Keratinocyte (primary cell): ENCODE results near the gene SMARCD3. TPM values are rescaled to one million over a fixed set of nuclear protein-coding genes. Genes with fewer than 3 reads are reported as not detected.

Source experiments
- DNase-seq: peaks from one replicate; pipeline ENCODE4 v3.0.0-alpha.2; 2011; ENCODE audit warnings: low read depth, missing footprints, low spot score
- FAIRE-seq: peaks from 2 replicates; lab custom pipeline; 2011; peaks lifted over from hg19 to GRCh38; lab: Jason Lieb, UNC
- H2AFZ ChIP-seq: 2 replicates; pipeline ENCODE4 v1.6.0; 2012; ENCODE audit warnings: low read length, control low read depth, inconsistent platforms; ENCODE audit not compliant: control insufficient read depth
- H3K27ac ChIP-seq: 2 replicates; pipeline ENCODE4 v1.5.1; 2011; ENCODE audit warnings: low read length; ENCODE audit not compliant: control insufficient read depth, insufficient read depth
- H3K27me3 ChIP-seq: 3 replicates; pipeline ENCODE4 v1.6.0; 2011; ENCODE audit warnings: low read length; ENCODE audit not compliant: control insufficient read depth, insufficient read depth; ENCODE audit errors: extremely low read depth
- H3K36me3 ChIP-seq, 2 experiments: 2 replicates in 1 of 2; 3 replicates in 1 of 2; pipeline ENCODE4 v1.5.1; 2011; ENCODE audit warnings: low read length in 2 of 2, mild to moderate bottlenecking in 1 of 2; ENCODE audit not compliant: control insufficient read depth in 2 of 2, insufficient read depth in 2 of 2; ENCODE audit errors: extremely low read depth in 1 of 2
- H3K4me1 ChIP-seq: 3 replicates; pipeline ENCODE4 v1.5.1; 2011; ENCODE audit warnings: low read length; ENCODE audit not compliant: control insufficient read depth, insufficient read depth; ENCODE audit errors: extremely low read depth
- H3K4me2 ChIP-seq: 3 replicates; pipeline ENCODE4 v1.6.0; 2011; ENCODE audit warnings: low read depth, low read length; ENCODE audit not compliant: control insufficient read depth, insufficient read depth; ENCODE audit errors: extremely low read depth
- H3K4me3 ChIP-seq, 3 experiments: fragments of 200-600 bp in 1 of 3; sonication (generic) in 1 of 3; 2 replicates in 2 of 3; 3 replicates in 1 of 3; pipeline ENCODE4 v1.5.1; 2011 to 2016; ENCODE audit warnings: low read length in 3 of 3, mild to moderate bottlenecking in 3 of 3, control low read depth in 2 of 3, inconsistent platforms in 1 of 3, low read depth in 1 of 3, mixed read lengths in 1 of 3, mixed run types in 1 of 3, moderate library complexity in 1 of 3; ENCODE audit not compliant: control insufficient read depth in 2 of 3, insufficient read depth in 2 of 3; ENCODE audit errors: extremely low read depth in 1 of 3
- H3K79me2 ChIP-seq: 2 replicates; pipeline ENCODE4 v1.6.0; 2012; ENCODE audit warnings: low read length; ENCODE audit not compliant: control insufficient read depth, insufficient read depth
- H3K9ac ChIP-seq: 3 replicates; pipeline ENCODE4 v1.6.0; 2011; ENCODE audit warnings: low read length; ENCODE audit not compliant: control insufficient read depth, insufficient read depth; ENCODE audit errors: extremely low read depth
- H3K9me1 ChIP-seq: 3 replicates; pipeline ENCODE4 v1.6.0; 2011; ENCODE audit warnings: low read length; ENCODE audit not compliant: control insufficient read depth, insufficient read depth; ENCODE audit errors: extremely low read depth
- H3K9me3 ChIP-seq: 2 replicates; pipeline ENCODE4 v1.5.1; 2012; ENCODE audit warnings: low read depth, low read length; ENCODE audit not compliant: control insufficient read depth
- H4K20me1 ChIP-seq: 3 replicates; pipeline ENCODE4 v1.6.0; 2011; ENCODE audit warnings: low read length; ENCODE audit not compliant: control insufficient read depth, insufficient read depth; ENCODE audit errors: extremely low read depth
- EZH2 ChIP-seq: IDR thresholded peaks from one replicate; pipeline ENCODE4 v1.6.1; 2012; ENCODE audit warnings: inconsistent platforms, mild to moderate bottlenecking, low read length, moderate library complexity
- dilution Hi-C: fragments of 300-500 bp; cut with MboI; formaldehyde crosslinking; loops from one replicate; pipeline ENCODE4 v1.7.0; 2020; ENCODE audit warnings: low sequenced_read_pairs; ENCODE audit not compliant: extremely low pct_ligation_motif_present
- polyA plus RNA-seq, 5 experiments: library from polyadenylated mRNA; depleted of rRNA in 3 of 5; stranded (reverse) in 3 of 5; stranded (forward) in 1 of 5; unstranded in 1 of 5; fragments of >200 nt; gene quantifications; 1 replicate in 1 of 5; 2 replicates in 3 of 5; 3 replicates in 1 of 5; pipeline versions ENCODE4 v1.2.1 to v1.2.3, GENCODE V29; 2011 to 2012; ENCODE audit warnings: missing spikeins in 2 of 5, low read depth in 1 of 5, low replicate concordance in 1 of 5
- TF ChIP-seq, protein P1 (sequence below), 3 experiments: IDR thresholded peaks in 1 of 3; conservative IDR thresholded peaks in 1 of 3; optimal IDR thresholded peaks in 1 of 3; 2 replicates in 2 of 3; 3 replicates in 1 of 3; pipeline versions ENCODE3 to v1.5.1; 2011; ENCODE audit warnings: low read length in 3 of 3, mild to moderate bottlenecking in 3 of 3, moderate library complexity in 2 of 3, control low read depth in 1 of 3, inconsistent platforms in 1 of 3; ENCODE audit not compliant: insufficient read depth in 2 of 3; ENCODE audit errors: extremely low read depth in 1 of 3

Gene SMARCD3
- polyA plus RNA-seq, 1 donor (not counting 4 experiments of a cell fraction or from before 2014, with no cell fraction given) = 3.0 TPM

DNA sequence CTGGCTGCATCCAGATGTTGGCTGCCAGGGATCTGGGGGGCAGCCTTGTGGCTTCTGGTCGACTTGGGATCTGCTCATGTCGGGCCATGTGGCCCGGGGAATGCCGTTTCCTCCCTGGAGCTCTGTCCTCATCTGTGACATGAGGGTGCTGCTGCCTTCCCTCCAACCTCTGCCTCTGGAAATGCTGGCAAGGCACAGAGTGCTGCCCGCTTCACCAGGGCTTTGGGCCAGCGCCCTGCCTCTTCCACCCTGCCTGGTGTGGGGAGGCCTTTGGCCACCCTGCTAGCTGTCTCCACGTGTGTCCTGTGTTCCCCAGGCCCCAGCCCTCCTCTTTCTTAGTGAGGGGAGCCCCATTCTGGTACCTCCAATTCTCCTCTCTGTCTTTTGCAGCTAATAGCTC, 5.8 kb upstream of the SMARCD3 start:
- Histone ChIP-seq H3K36me3 (no peaks in the 10 kb centered on the region), H3K79me2 (no peaks in the 10 kb centered on the region), H3K27me3 (peaks cover 37% of the 10 kb centered on the region), H3K9me1 (no peaks in the 10 kb centered on the region), H3K4me1 (peaks cover 7% of the 10 kb centered on the region), H3K9me3 (no peaks in the 10 kb centered on the region), H3K4me3 (no peak overlapping the region), H3K4me2 (no peak overlapping the region), H4K20me1 (no peaks in the 10 kb centered on the region), H3K27ac (no peak overlapping the region), H3K9ac (no peak overlapping the region), H2AFZ (no peak overlapping the region)
- TF ChIP-seq EZH2 = no peak
- TF ChIP-seq, protein P1, sequence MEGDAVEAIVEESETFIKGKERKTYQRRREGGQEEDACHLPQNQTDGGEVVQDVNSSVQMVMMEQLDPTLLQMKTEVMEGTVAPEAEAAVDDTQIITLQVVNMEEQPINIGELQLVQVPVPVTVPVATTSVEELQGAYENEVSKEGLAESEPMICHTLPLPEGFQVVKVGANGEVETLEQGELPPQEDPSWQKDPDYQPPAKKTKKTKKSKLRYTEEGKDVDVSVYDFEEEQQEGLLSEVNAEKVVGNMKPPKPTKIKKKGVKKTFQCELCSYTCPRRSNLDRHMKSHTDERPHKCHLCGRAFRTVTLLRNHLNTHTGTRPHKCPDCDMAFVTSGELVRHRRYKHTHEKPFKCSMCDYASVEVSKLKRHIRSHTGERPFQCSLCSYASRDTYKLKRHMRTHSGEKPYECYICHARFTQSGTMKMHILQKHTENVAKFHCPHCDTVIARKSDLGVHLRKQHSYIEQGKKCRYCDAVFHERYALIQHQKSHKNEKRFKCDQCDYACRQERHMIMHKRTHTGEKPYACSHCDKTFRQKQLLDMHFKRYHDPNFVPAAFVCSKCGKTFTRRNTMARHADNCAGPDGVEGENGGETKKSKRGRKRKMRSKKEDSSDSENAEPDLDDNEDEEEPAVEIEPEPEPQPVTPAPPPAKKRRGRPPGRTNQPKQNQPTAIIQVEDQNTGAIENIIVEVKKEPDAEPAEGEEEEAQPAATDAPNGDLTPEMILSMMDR (optimal IDR thresholded peaks at IDR 0.05 in 1 of 3, IDR thresholded peaks at IDR 0.05 in 1 of 3, conservative IDR thresholded peaks at IDR 0.05 in 1 of 3; ENCODE audit: extremely low read depth in 1 of 3, insufficient read depth in 2 of 3, low read length in 3 of 3) = no peak
- no peak for DNase-seq
- no peak for FAIRE-seq
- dilution Hi-C loops = no loop called here

DNA sequence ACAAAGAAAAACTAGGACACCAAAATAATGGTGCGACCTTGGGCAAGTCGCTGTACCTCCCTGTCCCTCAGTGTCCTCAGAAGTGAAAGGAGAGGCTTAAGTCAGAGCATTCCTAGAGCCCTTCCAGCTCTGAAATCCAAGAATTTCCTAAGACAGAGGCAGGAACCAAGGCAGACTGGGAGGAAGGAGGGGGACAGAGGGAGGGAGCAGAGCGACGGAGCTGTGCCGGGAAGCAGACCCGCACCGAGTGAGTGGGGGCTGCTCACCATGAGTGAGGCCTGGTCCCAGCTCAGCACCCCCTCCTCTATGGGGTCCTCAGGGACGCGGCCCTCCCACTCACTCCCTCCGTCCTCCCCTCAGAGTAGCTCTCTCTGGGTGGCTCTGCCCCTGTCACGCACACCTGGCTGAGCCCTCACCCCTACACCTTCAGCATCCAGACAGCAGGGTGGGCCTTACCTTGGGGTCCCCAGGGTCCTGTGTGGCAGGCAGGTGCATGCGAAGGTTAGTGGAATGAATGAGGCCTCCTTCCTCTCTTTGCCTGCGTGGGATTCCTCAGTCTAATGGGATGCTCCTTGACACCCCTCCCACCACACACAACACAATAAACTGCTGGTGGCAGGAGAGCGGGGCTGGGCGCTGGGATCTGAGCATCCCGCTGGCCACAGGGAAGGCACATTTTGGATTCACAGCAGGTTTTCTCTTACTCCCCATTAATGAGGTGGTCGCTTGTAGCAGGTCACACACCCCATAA, 4.6 kb upstream of the SMARCD3 start:
- Histone ChIP-seq H3K9ac (no peak overlapping the region), H3K4me2 (no peak overlapping the region), H3K9me3 (no peaks in the 10 kb centered on the region), H3K4me3 (no peak overlapping the region), H3K36me3 (no peaks in the 10 kb centered on the region), H3K27me3 (peaks cover 36% of the 10 kb centered on the region), H2AFZ (no peak overlapping the region), H3K79me2 (no peaks in the 10 kb centered on the region), H3K9me1 (no peaks in the 10 kb centered on the region), H3K4me1 (peaks cover 14% of the 10 kb centered on the region), H4K20me1 (no peaks in the 10 kb centered on the region), H3K27ac (no peak overlapping the region)
- FAIRE-seq = no peak
- TF ChIP-seq, protein P1 (optimal IDR thresholded peaks at IDR 0.05 in 1 of 3, IDR thresholded peaks at IDR 0.05 in 1 of 3, conservative IDR thresholded peaks at IDR 0.05 in 1 of 3; ENCODE audit: extremely low read depth in 1 of 3, insufficient read depth in 2 of 3, low read length in 3 of 3) = no peak
- TF ChIP-seq EZH2 = no peak
- no peak for DNase-seq
- dilution Hi-C loops = no loop called here
